Left ventricle myocardium inferior (tissue), 1 donor: ENCODE results near the gene PRRT1. TPM values are rescaled to one million over a fixed set of nuclear protein-coding genes. Genes with fewer than 3 reads are reported as not detected.

ENCODE experiments used
- DNase-seq: peaks from one replicate; pipeline ENCODE4 v3.0.0-alpha.2; 2020
- H3K27ac ChIP-seq: fragments of 200-600 bp; replicated peaks from 2 replicates; pipeline ENCODE4 v1.8.0; 2021
- H3K27me3 ChIP-seq: fragments of 200-600 bp; 2 replicates; pipeline ENCODE4 v1.8.0; 2021; ENCODE audit warnings: low read depth
- H3K36me3 ChIP-seq: fragments of 200-600 bp; 2 replicates; pipeline ENCODE4 v1.8.0; 2021
- H3K4me1 ChIP-seq: fragments of 200-600 bp; 2 replicates; pipeline ENCODE4 v1.8.0; 2021
- H3K4me3 ChIP-seq: fragments of 200-600 bp; 2 replicates; pipeline ENCODE4 v1.8.0; 2021; ENCODE audit warnings: mild to moderate bottlenecking, moderate library complexity
- H3K9me3 ChIP-seq: fragments of 200-600 bp; replicated peaks from 2 replicates; pipeline ENCODE4 v1.8.0; 2021
- CTCF ChIP-seq: fragments of 200-600 bp; IDR thresholded peaks from 2 replicates; pipeline ENCODE4 v1.8.0; 2021; ENCODE audit warnings: antibody characterized with exemption, mild to moderate bottlenecking, borderline replicate concordance
- intact Hi-C: fragments of 100-400 bp; cut with micrococcal nuclease; formaldehyde crosslinking; loops from one replicate; pipeline ENCODE4 v1.11.0; 2022
- total RNA-seq: library from RNA; stranded (reverse); fragmentation: NEBNext Ultra II Directional; extraction: Animal tissue kit (Norgen Biotek cat#: 25700); gene quantifications from one replicate; pipeline ENCODE4 v1.2.1, GENCODE V29; 2021
- donor health status: DM: no; HTN: yes; CAD: no; lungs with severe emphysema.

Gene PRRT1
- total RNA-seq, 1 donor from 2014 or later: 1.0 TPM

- DNase-seq: no peak
- H3K27me3 ChIP-seq: no peaks in the 10 kb centered on the region
- peak overlapping the region; percentile 97 for H3K27ac ChIP-seq
- peaks cover 85% of the 10 kb centered on the region for H3K4me1 ChIP-seq
- TF ChIP-seq CTCF: no peak
- peak overlapping the region; percentile 93 for H3K4me3 ChIP-seq
- no peaks in the 10 kb centered on the region for H3K9me3 ChIP-seq
- peaks cover 30% of the 10 kb centered on the region for H3K36me3 ChIP-seq
- intact Hi-C loops: no loop called here
These were observed 28.1 kb upstream of the PRRT1 start for GRCh38 chr6:32179766-32180405.

- Histone ChIP-seq H3K4me1 (peaks cover 81% of the 10 kb centered on the region), H3K36me3 (peaks cover 30% of the 10 kb centered on the region), H3K9me3 (no peaks in the 10 kb centered on the region), H3K4me3 (peak overlapping the region; percentile 93), H3K27ac (peak overlapping the region; percentile 97), H3K27me3 (no peaks in the 10 kb centered on the region)
- TF ChIP-seq CTCF: no peak
- intact Hi-C loops: no loop called here
- no peak for DNase-seq
These were observed 27.1 kb upstream of the PRRT1 start for GRCh38 chr6:32178547-32179440.

- Histone ChIP-seq H3K4me3 (peak within 1 kb of the TSS; percentile 93), H3K27me3 (no peaks in the 10 kb centered on the region), H3K4me1 (peaks cover 77% of the 10 kb centered on the region), H3K9me3 (no peaks in the 10 kb centered on the region), H3K27ac (peak within 1 kb of the TSS; percentile 97), H3K36me3 (peaks cover 28% of the 10 kb centered on the region)
- DNase-seq: peak; percentile 95
- intact Hi-C loops: no loop called here
- TF ChIP-seq CTCF: no peak
These were observed 26.2 kb upstream of the PRRT1 start, which contains the start of gene RNF5 for GRCh38 chr6:32177788-32178546. Gene RNF5, plus strand, starts transcription at chr6:32178405. Its CDS starts 107 bp downstream, at chr6:32178512.

- H3K4me3 ChIP-seq: peak overlapping the region; percentile 93
- H3K27me3 ChIP-seq: no peaks in the 10 kb centered on the region
- H3K9me3 ChIP-seq: no peaks in the 10 kb centered on the region
- H3K36me3 ChIP-seq: peaks cover 22% of the 10 kb centered on the region
- H3K4me1 ChIP-seq: peaks cover 70% of the 10 kb centered on the region
- intact Hi-C loops: no loop called here
- no peak for DNase-seq
- no peak for TF ChIP-seq CTCF
- H3K27ac ChIP-seq: peak overlapping the region; percentile 97
These were observed 25.5 kb upstream of the PRRT1 start for GRCh38 chr6:32177183-32177787.
